HG03196 (cell line): Measurements from ENCODE around the gene PLXNA4.
"Not testable (repeated sequence)": the region's sequence is repeated elsewhere in the genome, so short reads cannot be mapped to it uniquely, and the experiment has no call there.

Experiments
- ATAC-seq: cut with Tn5 transposase; IDR thresholded peaks from one replicate; pipeline ENCODE4 v1.9.1; 2021; ENCODE audit not compliant: unreplicated experiment

PLXNA4 gene, protein sequence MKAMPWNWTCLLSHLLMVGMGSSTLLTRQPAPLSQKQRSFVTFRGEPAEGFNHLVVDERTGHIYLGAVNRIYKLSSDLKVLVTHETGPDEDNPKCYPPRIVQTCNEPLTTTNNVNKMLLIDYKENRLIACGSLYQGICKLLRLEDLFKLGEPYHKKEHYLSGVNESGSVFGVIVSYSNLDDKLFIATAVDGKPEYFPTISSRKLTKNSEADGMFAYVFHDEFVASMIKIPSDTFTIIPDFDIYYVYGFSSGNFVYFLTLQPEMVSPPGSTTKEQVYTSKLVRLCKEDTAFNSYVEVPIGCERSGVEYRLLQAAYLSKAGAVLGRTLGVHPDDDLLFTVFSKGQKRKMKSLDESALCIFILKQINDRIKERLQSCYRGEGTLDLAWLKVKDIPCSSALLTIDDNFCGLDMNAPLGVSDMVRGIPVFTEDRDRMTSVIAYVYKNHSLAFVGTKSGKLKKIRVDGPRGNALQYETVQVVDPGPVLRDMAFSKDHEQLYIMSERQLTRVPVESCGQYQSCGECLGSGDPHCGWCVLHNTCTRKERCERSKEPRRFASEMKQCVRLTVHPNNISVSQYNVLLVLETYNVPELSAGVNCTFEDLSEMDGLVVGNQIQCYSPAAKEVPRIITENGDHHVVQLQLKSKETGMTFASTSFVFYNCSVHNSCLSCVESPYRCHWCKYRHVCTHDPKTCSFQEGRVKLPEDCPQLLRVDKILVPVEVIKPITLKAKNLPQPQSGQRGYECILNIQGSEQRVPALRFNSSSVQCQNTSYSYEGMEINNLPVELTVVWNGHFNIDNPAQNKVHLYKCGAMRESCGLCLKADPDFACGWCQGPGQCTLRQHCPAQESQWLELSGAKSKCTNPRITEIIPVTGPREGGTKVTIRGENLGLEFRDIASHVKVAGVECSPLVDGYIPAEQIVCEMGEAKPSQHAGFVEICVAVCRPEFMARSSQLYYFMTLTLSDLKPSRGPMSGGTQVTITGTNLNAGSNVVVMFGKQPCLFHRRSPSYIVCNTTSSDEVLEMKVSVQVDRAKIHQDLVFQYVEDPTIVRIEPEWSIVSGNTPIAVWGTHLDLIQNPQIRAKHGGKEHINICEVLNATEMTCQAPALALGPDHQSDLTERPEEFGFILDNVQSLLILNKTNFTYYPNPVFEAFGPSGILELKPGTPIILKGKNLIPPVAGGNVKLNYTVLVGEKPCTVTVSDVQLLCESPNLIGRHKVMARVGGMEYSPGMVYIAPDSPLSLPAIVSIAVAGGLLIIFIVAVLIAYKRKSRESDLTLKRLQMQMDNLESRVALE (N-terminal part only)

DNA sequence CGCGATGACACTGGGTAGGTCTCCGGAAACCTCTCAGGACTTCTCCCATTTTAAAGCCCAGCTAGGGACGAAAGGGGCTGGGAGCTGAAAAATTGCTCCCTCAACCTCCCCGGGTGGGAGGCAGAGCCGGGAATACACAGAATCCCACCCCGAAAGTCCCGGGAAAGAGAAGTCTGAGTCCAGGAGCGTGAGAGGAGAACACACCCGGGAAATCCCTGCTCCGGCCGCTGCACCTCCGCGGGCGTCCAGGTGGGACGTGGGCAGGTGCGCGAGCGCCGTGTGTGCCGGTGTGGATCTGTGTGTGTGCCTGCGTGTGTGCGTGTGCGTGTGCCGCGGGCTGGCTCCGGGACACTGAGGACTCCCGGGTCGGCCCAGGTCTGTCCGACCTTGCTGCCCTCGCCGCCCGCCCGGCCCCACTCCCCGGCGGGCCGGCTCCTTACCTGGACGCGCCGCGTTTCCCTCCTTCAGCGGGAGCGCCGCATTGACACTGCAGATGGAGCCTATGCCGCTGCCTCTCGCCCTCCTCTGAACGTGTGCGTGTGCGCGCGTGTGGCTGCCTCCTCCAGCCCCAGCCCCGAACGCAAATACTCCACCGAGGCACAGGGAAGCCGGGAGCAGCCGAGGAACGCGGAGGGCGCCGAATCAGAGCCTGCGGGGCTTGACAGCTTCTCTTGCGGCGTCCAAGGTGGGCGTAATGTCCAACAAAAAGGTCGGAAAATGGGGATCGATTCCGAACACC is at the start of gene PLXNA4:
Gene PLXNA4, minus strand, starts transcription at position 489 of the 739 bp plus-strand sequence. CDS start 67,777 bp downstream, outside the sequence.
- ATAC-seq, result no peak

DNA sequence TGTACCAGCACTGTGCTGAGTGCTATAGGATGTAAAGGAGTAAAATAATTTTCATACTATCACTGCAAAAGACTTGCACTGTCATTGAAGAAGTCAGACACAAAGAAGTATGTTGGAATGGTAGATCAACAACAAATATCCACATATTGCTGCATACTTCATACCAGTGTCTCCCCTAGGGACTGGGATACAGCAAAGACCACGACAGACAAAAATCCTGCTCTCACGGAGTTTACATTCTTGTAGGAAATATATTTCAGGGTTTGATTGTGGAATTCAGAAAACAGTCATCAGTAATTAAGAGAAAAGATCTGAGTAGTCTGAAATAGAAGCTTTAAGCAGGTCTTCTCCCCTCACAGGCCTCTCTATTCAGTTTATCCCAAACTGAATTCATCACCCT is 49.4 kb upstream of the PLXNA4 start:
- ATAC-seq, result no peak

DNA sequence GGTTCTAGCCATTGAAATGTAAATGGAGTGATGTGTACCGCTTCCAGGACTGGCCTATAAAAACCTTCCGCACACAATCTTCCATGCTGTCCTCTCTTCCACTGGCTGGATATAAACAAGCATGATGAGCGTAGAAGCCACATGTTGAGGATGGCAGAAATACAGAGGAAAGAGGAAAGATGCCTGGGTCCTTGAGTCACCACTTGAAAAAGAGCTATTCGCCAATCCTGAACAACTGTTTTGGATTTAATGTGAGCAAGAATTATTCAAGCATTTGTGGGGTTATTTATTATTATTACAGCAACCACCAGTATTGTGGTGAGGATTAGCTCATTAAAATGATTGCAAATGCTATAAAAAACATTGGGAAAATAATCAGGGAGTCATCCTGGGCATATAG is 45.8 kb upstream of the PLXNA4 start:
- ATAC-seq, result no peak

DNA sequence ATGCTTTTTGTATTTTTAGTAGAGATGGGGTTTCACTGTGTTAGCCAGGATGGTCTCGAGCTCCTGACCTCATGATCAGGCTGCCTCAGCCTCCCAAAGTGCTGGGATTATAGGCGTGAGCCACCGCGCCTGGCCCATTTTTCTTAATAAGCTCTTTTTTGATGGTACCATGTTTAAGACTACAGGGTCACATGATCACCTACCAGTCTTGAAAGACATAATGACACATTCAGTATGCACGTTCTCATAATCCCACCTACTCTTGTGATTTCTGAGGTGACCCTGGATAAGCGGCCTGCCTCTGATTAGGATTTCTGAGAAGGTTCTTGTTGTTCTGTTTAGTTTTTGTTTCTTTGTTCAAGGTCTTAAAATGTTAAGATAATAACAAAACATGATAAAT is 43.7 kb upstream of the PLXNA4 start:
- no peak for ATAC-seq

DNA sequence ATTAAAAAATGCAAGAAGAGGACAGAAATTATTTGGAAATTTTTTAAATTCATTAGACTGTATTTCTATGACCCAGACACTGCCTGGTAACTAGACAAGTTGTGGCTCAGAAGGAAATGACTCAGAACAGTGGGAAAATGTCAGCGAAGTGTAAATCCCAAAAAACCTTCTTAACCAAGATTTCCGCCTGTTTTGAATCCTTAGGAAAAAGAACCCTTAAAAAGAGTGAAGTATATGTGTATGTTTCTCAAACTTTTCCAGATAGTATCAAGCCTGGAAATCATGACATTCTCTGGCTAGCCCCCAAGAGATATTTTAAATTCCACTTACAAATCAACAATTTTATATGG is 42.7 kb upstream of the PLXNA4 start:
- ATAC-seq, result no peak

DNA sequence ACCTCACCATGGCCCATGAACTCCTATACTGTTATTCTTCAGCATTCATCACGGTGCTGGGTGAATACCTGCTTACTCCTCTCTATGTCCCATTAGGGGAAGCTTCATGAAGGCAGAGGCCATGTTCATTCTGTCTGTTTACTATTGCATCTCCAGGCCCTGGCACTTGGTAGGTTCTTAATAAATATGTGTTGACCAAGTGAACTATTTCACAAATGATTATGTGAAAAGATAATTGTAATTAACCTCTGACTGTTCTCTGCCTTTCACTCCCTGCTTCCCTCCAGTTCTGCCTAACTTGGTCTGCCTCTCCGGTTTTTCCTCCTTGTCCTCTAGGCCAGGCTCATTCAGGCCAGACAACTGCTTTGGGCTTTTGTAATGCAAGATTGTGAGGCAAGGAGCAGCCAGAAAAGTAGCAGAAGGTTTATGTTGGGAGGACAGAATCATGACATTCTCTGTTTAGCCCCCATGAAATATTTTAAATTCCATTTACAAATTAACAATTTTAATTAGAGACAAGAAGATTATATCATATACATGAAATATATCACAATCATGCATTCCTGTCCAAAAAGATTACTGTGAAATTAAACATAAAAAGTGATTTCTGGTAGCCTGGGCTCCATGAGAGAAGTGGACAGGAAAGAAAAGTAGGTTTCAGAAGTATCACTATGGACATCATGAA is 42.1 kb upstream of the PLXNA4 start:
- ATAC-seq, result no peak

- no peak for ATAC-seq
Measured at GRCh38 chr7:132614428-132615318, 38.4 kb upstream of the PLXNA4 start.

- ATAC-seq, result no peak
Measured at GRCh38 chr7:132613737-132614136, 37.5 kb upstream of the PLXNA4 start.

DNA sequence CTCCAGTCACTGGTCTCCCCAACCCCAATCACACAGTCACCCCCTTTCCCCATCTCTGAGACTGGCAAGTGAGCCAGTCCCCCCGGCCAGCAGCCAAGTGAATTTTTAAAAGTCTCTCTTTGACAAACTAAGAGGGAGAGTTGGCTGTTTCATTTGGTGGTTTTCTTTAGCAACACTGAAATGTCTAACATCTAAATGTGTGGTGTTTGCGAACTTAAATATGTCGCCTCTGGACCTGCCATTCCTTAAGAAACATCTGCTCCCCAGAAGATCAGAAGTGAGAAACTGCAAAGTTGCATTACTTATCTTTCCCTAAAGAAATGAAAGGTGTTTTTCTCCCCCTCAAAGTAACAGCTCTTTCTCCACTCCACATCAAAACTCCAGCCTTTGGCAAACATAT is 34.7 kb upstream of the PLXNA4 start:
- no peak for ATAC-seq

- no peak for ATAC-seq
Measured at GRCh38 chr7:132609906-132610520, 33.7 kb upstream of the PLXNA4 start.

DNA sequence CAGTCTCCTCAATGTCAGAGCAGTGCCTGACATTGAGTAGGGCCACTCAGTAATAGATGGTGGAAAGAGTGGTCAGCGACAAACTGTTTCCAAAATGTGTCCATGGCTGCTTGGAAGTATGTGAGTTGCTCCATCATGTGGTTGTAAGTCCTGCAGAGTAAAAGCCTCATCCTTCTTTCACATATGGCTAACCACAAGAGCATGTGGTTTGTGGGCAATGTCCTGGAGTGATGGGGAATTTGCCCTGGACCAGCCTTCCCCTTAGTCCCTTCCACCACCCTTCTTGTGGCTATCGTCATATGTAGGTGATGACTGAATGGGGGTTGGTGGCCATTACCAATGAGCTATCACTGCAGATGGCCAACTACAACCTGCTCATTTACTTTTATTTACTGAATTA is 33.0 kb upstream of the PLXNA4 start:
- no peak for ATAC-seq

GRCh38 chr7:132608523-132608922 is 32.3 kb upstream of the PLXNA4 start:
- ATAC-seq, result no peak

DNA sequence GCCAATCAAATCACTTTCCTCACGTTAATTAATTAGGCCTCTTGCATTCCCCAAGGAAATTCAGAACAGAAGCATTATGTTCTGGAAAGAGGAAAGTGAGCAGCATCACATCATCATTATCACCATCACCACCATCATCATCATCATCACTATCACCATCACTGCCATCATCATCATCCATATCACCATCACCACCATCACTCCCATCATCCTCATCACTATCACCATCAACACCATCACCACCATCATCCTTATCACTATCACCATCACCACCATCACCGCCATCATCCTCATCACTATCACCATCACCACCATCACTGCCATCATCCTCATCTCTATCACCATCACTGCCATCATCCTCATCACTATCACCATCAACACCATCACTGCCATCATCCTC is 31.4 kb upstream of the PLXNA4 start:
- no peak for ATAC-seq

- ATAC-seq, result no peak
Measured at GRCh38 chr7:132604121-132604520, 27.9 kb upstream of the PLXNA4 start.

DNA sequence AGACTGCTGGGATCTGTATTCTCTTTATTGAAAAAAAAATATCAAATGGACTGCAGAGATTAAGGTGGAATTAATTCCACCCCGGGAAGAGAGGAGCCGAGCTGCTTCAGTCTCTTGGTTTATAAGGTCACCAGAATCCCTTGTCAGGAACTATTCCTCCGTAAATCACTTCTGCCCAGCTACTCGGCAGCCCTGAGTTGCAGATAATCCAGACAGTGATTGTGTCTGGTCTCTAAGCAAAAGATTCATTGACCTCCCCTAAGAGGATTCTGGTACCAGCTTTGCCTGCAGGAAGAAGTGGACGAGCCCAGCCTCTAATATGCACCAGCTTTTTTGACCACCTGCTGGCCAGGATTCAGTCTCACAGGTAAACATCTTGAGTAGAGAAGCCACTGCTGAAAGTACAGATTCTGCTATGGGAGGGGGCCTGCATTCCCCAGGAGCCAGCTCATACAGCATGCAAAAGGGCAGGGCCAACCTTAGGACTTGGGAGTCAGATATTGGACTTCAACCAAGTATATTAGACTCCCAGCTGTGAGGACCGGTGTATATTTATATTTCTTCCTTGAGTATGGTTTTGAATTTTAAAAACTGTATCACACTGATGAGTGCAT is 27.1 kb upstream of the PLXNA4 start:
- no peak for ATAC-seq

DNA sequence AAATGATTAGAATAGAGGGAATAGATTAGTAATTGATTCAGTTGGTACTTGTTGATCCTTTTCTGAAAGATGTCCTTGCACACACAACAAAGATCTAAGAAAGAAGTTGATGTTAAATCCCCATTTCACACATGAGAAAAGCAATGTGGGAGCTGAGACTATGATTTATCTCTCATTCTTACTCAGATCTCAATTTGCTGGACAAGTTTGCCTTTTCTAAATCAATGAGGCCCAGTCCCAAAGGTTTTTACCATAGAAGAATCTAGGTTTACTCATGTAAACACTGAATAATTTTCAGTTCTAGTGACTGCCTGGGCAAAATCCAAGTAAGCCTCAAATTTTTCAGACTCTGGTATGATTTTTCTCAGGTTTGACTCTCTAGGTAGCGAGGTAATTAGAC is 25.5 kb upstream of the PLXNA4 start:
- no peak for ATAC-seq

DNA sequence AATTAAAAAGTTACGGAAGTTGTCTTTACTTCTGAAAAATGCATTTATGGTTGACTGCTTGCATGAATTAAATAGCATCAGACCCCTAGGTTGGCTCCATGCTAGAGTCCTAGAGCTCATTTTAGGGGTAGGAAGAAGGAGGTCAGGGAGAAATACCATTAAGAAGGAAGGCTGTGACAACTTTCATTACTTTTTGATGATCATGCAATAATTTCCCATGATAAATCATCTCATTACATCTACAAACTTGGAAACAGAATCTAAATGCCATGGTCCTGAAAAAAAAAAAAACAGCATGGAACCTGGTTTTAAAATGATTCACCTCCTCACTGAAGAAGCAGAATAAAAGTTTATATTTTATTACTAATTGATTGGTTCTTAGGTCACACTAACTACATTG is 20.3 kb upstream of the PLXNA4 start:
- ATAC-seq, result no peak

- not testable (repeated sequence) for ATAC-seq
Measured at GRCh38 chr7:132594741-132595140, 18.5 kb upstream of the PLXNA4 start.
